SU-DHL-6 (cell line): ENCODE measurements around the gene PTP4A2.

ENCODE experiments used
- EZH2phosphoT487 ChIP-seq: fragments of 200-600 bp; sonication (generic), shearing (Covaris generic); conservative IDR thresholded peaks from 2 replicates; pipeline ENCODE4 v1.6.1; 2018; ENCODE audit warnings: mild to moderate bottlenecking, antibody characterized with exemption, low read length, moderate library complexity, mixed read lengths
- TF ChIP-seq, protein P1 (sequence below): fragments of 200-600 bp; sonication (generic); IDR thresholded peaks from one replicate; pipeline ENCODE4 v1.5.1; 2017; ENCODE audit warnings: antibody characterized with exemption, mild to moderate bottlenecking, low read length, moderate library complexity; ENCODE audit not compliant: insufficient read depth, poor library complexity, severe bottlenecking

DNA sequence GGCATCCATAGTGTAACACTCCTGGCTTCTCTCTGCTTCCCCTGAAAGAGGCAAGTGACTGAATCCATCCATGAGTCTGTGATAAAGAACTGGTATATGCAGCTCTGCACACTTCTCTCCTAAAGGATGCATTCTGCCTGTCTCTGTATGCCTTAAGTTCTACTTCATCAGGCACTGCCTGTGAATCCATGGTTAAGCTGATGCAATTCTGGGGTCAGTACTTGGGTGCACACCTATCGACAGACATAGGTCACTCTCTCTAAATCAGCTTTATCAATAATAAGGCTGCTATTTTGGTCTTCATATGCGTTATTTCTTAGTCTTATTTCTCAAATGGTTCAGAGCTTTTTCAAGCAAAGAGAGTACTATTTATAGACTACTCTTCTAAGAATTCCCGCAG is 32.7 kb upstream of the PTP4A2 start:
- TF ChIP-seq, protein P1, sequence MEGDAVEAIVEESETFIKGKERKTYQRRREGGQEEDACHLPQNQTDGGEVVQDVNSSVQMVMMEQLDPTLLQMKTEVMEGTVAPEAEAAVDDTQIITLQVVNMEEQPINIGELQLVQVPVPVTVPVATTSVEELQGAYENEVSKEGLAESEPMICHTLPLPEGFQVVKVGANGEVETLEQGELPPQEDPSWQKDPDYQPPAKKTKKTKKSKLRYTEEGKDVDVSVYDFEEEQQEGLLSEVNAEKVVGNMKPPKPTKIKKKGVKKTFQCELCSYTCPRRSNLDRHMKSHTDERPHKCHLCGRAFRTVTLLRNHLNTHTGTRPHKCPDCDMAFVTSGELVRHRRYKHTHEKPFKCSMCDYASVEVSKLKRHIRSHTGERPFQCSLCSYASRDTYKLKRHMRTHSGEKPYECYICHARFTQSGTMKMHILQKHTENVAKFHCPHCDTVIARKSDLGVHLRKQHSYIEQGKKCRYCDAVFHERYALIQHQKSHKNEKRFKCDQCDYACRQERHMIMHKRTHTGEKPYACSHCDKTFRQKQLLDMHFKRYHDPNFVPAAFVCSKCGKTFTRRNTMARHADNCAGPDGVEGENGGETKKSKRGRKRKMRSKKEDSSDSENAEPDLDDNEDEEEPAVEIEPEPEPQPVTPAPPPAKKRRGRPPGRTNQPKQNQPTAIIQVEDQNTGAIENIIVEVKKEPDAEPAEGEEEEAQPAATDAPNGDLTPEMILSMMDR, result no peak
- no peak for TF ChIP-seq EZH2phosphoT487
